Brain pericyte (primary cell): ENCODE data around the gene ZNF341.
A peak's percentile ranks its signal among the peaks of the same experiment; 100 is the strongest.

Experiments
- DNase-seq: peaks from one replicate; pipeline ENCODE4 v3.0.0-alpha.2; 2012; ENCODE audit warnings: low read depth, low spot score

The ZNF341 gene

DNA sequence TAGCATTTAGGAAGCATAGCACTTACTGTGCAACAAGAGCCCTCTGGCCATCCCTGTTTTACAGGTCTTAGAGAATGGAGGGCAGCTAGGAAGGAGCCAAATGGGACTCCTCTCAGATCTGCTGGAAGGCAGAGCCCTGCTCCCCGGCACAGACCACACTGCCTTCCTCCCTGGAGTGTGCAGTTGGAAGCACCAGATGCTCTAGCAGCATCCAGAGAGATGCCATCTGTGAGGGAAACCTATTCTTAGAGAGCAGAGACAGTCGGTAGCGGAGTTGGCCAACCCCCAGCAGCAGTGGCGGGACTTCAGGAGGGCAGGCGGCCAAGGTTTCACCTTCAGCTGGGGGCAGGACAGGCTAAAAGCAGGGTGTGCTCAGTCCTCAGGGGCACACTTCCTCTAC is 28.9 kb upstream of the ZNF341 start:
- DNase-seq, result no peak

GRCh38 chr20:33703498-33704137 is 28.2 kb upstream of the ZNF341 start:
- no peak for DNase-seq

- no peak for DNase-seq
Measured at GRCh38 chr20:33704197-33704924, 27.4 kb upstream of the ZNF341 start.

DNA sequence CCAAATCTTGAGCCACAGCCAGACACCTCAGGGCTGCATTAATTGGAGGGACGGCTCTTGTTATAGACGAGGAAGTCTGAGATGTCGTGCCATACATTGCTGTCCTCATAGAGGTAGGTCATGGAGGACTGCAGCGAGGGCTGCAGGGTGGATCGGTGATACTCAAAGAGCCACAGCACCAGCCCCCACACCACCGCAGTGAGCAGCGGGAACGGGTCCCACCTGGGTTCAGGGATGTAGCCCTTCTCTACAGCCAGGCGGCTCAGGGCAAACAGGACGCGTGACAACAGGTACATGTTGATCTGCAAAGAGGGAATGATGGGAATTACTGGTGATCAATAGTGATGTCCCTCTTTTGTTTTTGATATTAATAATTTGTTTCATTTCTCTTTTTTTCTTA is 24.1 kb upstream of the ZNF341 start:
- no peak for DNase-seq

- no peak for DNase-seq
Measured at GRCh38 chr20:33709398-33709797, 22.4 kb upstream of the ZNF341 start.

DNA sequence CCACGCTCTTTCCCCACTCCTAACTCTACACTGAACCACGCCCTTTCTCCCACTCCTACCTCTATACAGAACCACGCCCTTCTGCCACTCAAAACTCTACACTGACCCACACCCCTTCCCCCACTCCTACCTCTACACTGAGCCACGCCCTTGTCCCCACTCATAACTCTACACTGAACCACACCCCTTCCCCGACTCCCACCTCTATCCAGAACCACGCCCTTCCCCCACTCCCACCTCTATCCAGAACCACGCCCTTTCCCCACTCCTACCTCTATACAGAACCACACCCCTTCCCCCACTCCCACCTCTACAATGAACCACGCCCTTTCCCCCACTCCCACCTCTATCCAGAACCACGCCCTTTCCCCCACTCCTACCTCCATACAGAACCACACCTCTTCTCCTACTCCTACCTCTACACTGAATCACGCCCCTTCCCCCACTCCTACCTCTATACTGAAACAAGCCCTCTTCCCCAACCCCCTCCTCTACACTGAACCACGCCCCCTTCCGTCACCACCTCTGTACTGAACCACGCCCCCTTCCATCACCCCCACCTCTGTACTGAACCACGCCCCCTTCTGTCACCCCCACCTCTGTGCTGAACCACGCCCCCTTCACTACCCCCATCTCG is 21.8 kb upstream of the ZNF341 start:
- no peak for DNase-seq

DNA sequence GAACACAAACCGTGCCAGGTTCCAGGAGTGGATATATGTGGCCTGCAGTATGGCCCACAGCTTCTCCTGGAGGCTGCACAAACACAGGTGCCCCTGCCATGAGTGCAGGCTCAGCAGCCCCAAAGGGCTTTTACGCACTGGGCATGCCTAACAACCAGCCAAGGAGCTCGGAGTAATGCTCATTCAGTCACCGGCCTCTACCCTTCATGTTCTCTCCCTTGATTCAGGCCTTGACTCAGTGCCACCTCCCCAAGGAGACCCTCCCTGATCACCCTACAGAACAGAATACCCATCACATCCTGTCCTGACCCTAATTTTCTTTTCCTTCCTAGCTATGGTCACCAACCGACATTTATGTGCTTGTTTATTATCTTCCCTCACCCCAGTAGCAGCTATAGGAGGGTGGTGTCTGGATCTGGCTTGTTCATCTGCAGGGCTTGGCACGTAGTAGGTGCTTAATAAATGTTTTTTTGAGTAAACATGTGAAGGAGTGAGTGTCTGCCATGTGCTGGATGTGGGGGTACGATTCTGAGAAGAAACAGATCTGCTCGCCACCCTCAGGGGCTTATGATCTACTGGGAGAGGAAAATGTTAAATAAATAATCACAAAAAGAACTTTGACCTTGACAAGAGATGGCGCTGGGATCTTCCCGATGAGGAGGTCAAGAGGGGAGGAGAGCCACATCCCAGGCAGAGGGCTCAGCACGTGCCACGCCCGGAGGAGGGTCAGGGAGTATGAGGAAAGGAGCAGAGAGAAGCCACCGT is 20.9 kb upstream of the ZNF341 start:
- DNase-seq, result no peak

- DNase-seq, result no peak
Measured at GRCh38 chr20:33711446-33711738, 20.4 kb upstream of the ZNF341 start.

DNA sequence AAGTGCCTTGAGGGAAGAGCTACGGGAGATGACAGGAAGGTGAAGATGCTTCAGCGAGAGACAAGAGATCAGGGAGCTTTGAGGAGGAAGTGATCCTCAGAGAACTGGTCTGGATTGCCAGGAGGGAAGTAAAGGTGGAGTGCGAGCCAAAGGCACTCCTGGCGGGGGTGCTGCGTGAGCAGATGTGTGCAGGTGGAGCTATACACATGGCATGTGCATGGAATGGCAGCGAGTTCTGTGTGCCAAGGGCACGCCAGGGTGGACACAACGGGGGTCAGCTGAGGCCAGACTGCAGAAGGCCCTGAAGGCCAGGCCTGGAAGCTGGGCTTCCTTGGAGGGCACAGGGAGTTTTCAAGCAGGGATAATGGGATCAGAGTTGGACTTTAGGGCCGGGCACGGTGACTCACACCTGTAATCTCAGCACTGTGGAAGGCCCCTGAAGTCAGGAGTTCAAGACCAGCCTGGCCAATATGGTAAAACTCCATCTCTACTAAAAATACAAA is 17.9 kb upstream of the ZNF341 start:
- DNase-seq, result no peak

- DNase-seq, result no peak
Measured at GRCh38 chr20:33716498-33716897, 15.3 kb upstream of the ZNF341 start.

- no peak for DNase-seq
Measured at GRCh38 chr20:33719277-33719988, 12.4 kb upstream of the ZNF341 start.

GRCh38 chr20:33719989-33720709 is 11.6 kb upstream of the ZNF341 start, which contains the start of gene PXMP4:
Gene PXMP4, minus strand, starts transcription at chr20:33720310. Its CDS starts 103 bp downstream, at chr20:33720207.
- peak; percentile 93 for DNase-seq

- DNase-seq, result no peak
Measured at GRCh38 chr20:33721391-33722140, 10.2 kb upstream of the ZNF341 start.

GRCh38 chr20:33724439-33725094 is 7.2 kb upstream of the ZNF341 start:
- no peak for DNase-seq

- no peak for DNase-seq
Measured at GRCh38 chr20:33725607-33726264, 6.1 kb upstream of the ZNF341 start.

DNA sequence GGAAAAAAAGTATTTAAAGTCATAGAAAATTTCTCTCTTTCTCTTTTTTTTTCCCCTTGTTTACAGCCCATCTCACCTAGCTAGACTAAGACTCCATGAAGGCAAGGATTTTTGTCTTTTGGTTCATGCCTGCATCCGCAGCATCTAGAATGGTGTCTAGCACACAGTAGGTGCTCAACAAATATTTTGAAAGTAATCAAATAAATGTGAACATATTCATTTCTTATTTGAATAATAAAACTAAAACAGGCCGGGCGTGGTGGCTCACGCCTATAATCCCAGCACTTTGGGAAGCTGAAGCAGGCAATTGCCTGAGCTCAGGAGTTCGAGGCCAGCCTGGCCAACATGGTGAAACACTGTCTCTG is 4.7 kb upstream of the ZNF341 start:
- no peak for DNase-seq

- DNase-seq, result no peak
Measured at GRCh38 chr20:33727806-33728205, 4.0 kb upstream of the ZNF341 start.

DNA sequence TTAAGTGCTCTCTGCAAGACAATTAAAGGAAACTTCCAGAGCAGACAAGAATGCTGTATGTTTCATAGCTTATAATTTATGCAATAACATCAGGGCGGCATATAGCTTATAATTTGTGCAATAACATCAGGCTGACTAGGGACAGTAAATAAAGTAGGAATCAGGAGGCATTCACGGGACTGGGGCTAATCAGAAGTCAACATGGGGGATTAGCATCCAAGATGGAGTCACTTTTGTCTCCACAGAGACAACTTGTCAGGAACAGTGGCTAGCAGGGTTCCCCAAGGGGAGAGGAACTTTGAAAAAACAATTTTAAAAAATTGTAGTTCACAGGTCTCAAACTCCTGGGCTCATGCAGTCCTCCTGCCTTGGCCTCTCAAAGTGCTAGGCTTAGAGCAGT is 3.3 kb upstream of the ZNF341 start:
- DNase-seq, result no peak

DNA sequence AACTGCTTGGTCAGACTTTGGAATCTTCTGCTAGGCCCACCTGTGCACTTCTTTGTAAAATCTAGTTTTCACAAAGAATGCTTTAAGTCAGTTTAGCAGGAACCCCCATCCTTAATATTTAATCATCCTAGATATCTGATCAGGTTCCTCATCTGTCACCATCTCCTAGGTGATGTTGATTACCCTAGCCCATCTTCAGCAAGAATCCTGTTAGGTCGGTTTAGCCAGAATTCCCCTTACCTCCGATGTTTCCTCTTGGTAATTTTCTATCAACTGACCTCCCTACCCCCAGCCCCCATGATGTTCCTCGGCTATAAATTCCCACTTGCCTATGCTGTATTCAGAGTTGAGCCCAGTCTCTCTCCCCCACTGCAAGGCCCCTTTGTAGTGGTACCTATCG is 2.7 kb upstream of the ZNF341 start:
- no peak for DNase-seq
